ENCODE measurements around the gene LHX1. TPM values are rescaled to one million over a fixed set of nuclear protein-coding genes. Genes with fewer than 3 reads are reported as not detected.

LHX1 gene
- polyA plus RNA-seq, 3 donors, result not detected

- Mint-ChIP-seq H3K27me3 (ENCODE audit: low read depth in 3 of 3) (peaks cover 93 to 99% (median 98%) of the 10 kb centered on the region in 3 donors), H3K4me1 (peaks cover 63% of the 10 kb centered on the region), H3K36me3 (peaks cover 26% of the 10 kb centered on the region in 2 donors), H3K4me3 (peak overlapping the region in 1 of 2 donors; percentile 67), H3K9me3 (peaks cover 0 to 66% (median 40%) of the 10 kb centered on the region in 7 donors), H3K27ac (peak overlapping the region in 1 of 7 donors; percentile 44)
- Histone ChIP-seq H3K4me1 (ENCODE audit: control insufficient read depth in 1 of 2, insufficient read depth in 2 of 2, low read length in 2 of 2) (peaks cover 45 to 59% of the 10 kb centered on the region in 2 donors), H3K9ac (ENCODE audit: insufficient read depth, low read length, poor library complexity, severe bottlenecking) (no peak overlapping the region), H3K4me2 (replicated peaks; ENCODE audit: extremely low read depth, low read length, poor library complexity, severe bottlenecking) (no peak overlapping the region), H3K4me3 (replicated peaks in 1 of 3; ENCODE audit: low read depth in 2 of 3, low read length in 3 of 3) (no peak overlapping the region), H3K79me2 (ENCODE audit: insufficient read depth, low read length) (no peaks in the 10 kb centered on the region), H3K36me3 (replicated peaks in 1 of 2; ENCODE audit: control insufficient read depth in 1 of 2, insufficient read depth in 2 of 2, low read length in 2 of 2) (no peaks in the 10 kb centered on the region), H3K27me3 (ENCODE audit: control insufficient read depth in 2 of 2, insufficient read depth in 2 of 2, low read length in 2 of 2) (peaks cover 92 to 99% of the 10 kb centered on the region in 2 donors), H3K9me3 (replicated peaks in 1 of 2; ENCODE audit: control insufficient read depth in 1 of 2, insufficient read depth in 1 of 2, low read length in 2 of 2) (peaks cover 3 to 70% of the 10 kb centered on the region in 2 donors), H4K20me1 (ENCODE audit: insufficient read depth, low read length) (no peaks in the 10 kb centered on the region), H3K27ac (ENCODE audit: low read depth in 1 of 2, low read length in 2 of 2) (no peak overlapping the region), H2AFZ (ENCODE audit: insufficient read depth, low read depth, low read length, poor library complexity, severe bottlenecking) (no peak overlapping the region)
- TF ChIP-seq, protein P1, sequence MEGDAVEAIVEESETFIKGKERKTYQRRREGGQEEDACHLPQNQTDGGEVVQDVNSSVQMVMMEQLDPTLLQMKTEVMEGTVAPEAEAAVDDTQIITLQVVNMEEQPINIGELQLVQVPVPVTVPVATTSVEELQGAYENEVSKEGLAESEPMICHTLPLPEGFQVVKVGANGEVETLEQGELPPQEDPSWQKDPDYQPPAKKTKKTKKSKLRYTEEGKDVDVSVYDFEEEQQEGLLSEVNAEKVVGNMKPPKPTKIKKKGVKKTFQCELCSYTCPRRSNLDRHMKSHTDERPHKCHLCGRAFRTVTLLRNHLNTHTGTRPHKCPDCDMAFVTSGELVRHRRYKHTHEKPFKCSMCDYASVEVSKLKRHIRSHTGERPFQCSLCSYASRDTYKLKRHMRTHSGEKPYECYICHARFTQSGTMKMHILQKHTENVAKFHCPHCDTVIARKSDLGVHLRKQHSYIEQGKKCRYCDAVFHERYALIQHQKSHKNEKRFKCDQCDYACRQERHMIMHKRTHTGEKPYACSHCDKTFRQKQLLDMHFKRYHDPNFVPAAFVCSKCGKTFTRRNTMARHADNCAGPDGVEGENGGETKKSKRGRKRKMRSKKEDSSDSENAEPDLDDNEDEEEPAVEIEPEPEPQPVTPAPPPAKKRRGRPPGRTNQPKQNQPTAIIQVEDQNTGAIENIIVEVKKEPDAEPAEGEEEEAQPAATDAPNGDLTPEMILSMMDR (IDR thresholded peaks at IDR 0.05), result no peak
- WGBS (ENCODE audit: insufficient coverage), result 5% methylated on average over 12 of the region's 26 CpGs
- no peak for DNase-seq
- intact Hi-C loops (cut with micrococcal nuclease), result loop anchor here in 1 of 2 donors (10.0 kb wide), 2 partner anchors 335 to 1445 kb away; partner anchors contain the start of gene MRM1
Observed at GRCh38 chr17:36939802-36940312, 2.6 kb downstream of the LHX1 start.

- Histone ChIP-seq H3K9me3 (replicated peaks in 1 of 2; ENCODE audit: control insufficient read depth in 1 of 2, insufficient read depth in 1 of 2, low read length in 2 of 2) (peaks cover 3 to 66% of the 10 kb centered on the region in 2 donors), H3K4me1 (ENCODE audit: control insufficient read depth in 1 of 2, insufficient read depth in 2 of 2, low read length in 2 of 2) (peaks cover 37 to 51% of the 10 kb centered on the region in 2 donors), H3K27ac (ENCODE audit: low read depth in 1 of 2, low read length in 2 of 2) (no peak overlapping the region), H3K79me2 (ENCODE audit: insufficient read depth, low read length) (no peaks in the 10 kb centered on the region), H3K4me3 (replicated peaks in 1 of 3; ENCODE audit: low read depth in 2 of 3, low read length in 3 of 3) (no peak overlapping the region), H3K4me2 (replicated peaks; ENCODE audit: extremely low read depth, low read length, poor library complexity, severe bottlenecking) (no peak overlapping the region), H4K20me1 (ENCODE audit: insufficient read depth, low read length) (no peaks in the 10 kb centered on the region), H3K36me3 (replicated peaks in 1 of 2; ENCODE audit: control insufficient read depth in 1 of 2, insufficient read depth in 2 of 2, low read length in 2 of 2) (no peaks in the 10 kb centered on the region), H3K27me3 (ENCODE audit: control insufficient read depth in 2 of 2, insufficient read depth in 2 of 2, low read length in 2 of 2) (peaks cover 90 to 99% of the 10 kb centered on the region in 2 donors), H2AFZ (ENCODE audit: insufficient read depth, low read depth, low read length, poor library complexity, severe bottlenecking) (no peak overlapping the region), H3K9ac (ENCODE audit: insufficient read depth, low read length, poor library complexity, severe bottlenecking) (no peak overlapping the region)
- intact Hi-C loops (cut with micrococcal nuclease), result loop anchor here in 1 of 2 donors (10.0 kb wide), 1 partner anchor 336 kb away; the partner anchor contains the start of gene MRM1
- DNase-seq, result no peak
- H3K36me3 Mint-ChIP-seq, result peaks cover 20 to 24% of the 10 kb centered on the region in 2 donors
- 10% methylated on average over 41 of the region's 52 CpGs for WGBS (ENCODE audit: insufficient coverage)
- TF ChIP-seq, protein P1 (IDR thresholded peaks at IDR 0.05), result no peak
- peaks cover 93 to 99% (median 98%) of the 10 kb centered on the region in 3 donors for H3K27me3 Mint-ChIP-seq (ENCODE audit: low read depth in 3 of 3)
- H3K9me3 Mint-ChIP-seq, result peaks cover 0 to 62% (median 33%) of the 10 kb centered on the region in 7 donors
- peaks cover 56% of the 10 kb centered on the region for H3K4me1 Mint-ChIP-seq
- H3K27ac Mint-ChIP-seq, result no peak overlapping the region
- H3K4me3 Mint-ChIP-seq, result peak overlapping the region in 1 of 2 donors; percentile 76
Observed at GRCh38 chr17:36940313-36941264, 3.3 kb downstream of the LHX1 start.
